ENCODE data around the gene ZNF132.

The ZNF132 gene

DNA sequence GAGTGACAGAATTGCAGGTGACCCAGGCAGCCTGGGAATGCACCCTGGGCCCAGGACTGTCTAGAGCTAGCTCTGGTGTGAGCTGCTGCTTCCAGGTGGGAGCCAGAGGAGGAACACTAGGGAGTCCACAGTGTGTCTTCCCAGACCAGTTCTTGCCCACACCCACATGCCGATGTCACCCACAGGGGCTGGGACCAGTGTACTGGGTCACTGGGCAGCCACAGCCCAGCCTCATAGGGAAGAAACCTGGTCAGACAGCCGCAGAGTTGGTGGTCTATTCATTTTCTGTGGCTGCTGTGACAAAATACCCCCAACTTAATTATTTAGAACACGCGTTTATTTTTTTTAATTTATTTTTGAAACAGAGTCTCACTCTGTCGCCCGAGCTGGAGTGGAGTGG lies 41.4 kb downstream of the ZNF132 start:
- TF ChIP-seq, protein P1, sequence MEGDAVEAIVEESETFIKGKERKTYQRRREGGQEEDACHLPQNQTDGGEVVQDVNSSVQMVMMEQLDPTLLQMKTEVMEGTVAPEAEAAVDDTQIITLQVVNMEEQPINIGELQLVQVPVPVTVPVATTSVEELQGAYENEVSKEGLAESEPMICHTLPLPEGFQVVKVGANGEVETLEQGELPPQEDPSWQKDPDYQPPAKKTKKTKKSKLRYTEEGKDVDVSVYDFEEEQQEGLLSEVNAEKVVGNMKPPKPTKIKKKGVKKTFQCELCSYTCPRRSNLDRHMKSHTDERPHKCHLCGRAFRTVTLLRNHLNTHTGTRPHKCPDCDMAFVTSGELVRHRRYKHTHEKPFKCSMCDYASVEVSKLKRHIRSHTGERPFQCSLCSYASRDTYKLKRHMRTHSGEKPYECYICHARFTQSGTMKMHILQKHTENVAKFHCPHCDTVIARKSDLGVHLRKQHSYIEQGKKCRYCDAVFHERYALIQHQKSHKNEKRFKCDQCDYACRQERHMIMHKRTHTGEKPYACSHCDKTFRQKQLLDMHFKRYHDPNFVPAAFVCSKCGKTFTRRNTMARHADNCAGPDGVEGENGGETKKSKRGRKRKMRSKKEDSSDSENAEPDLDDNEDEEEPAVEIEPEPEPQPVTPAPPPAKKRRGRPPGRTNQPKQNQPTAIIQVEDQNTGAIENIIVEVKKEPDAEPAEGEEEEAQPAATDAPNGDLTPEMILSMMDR (IDR thresholded peaks at IDR 0.05; ENCODE audit: control insufficient read depth, insufficient read depth, low read depth, low read length, missing control alignments) = no peak
- DNase-seq (ENCODE audit: low read depth) = no peak
- no peak overlapping the region for H3K4me3 ChIP-seq (ENCODE audit: control insufficient read depth, low read depth, low read length)

DNA sequence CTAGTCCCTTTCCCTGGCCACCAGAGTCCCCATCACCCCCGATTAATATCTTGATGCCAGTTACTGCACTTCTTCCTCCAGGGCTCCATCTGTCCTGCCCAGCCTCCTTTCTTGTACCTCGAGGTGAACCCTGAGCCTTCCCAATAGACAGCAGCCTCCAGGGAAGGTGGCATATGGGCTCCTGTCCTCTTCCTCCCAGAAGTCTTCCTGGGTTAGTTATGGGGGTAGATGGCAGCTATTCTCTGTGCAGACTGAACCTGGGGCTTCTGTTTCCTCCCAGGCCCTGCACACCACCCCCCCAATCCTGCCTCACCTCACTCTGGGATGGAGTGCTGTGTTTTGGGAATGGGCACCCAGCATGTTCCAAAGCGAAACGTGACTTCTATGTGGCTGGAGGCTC lies 41.9 kb downstream of the ZNF132 start:
- TF ChIP-seq, protein P1 (IDR thresholded peaks at IDR 0.05; ENCODE audit: control insufficient read depth, insufficient read depth, low read depth, low read length, missing control alignments) = no peak
- DNase-seq (ENCODE audit: low read depth) = no peak
- H3K4me3 ChIP-seq (ENCODE audit: control insufficient read depth, low read depth, low read length) = no peak overlapping the region

DNA sequence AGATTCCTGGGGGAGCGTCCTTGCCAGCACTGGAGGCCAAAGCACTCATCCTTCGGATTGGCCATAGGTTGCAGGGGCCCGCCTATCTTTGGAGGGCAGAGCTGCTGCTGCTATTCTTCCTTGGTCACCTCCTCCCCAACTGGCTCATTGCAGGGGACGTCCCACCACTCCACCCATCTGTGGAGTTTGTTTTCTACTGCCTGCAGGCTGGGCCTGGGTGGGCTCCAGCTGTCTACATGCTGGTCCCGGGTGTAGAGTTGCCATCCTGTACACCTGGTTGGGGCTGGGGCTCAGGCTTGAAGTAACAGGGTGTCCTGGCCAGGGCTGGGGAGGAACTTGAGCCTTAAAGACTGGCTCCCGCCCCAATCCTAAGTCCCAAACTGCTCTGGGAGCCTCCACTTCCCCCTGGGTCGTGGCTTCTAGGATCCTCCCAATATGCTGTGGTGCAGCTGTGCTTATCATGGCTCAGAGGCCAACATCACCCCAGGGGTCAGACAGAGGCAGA lies 42.4 kb downstream of the ZNF132 start:
- no peak overlapping the region for H3K4me3 ChIP-seq (ENCODE audit: control insufficient read depth, low read depth, low read length)
- DNase-seq (ENCODE audit: low read depth) = no peak
- TF ChIP-seq, protein P1 (IDR thresholded peaks at IDR 0.05; ENCODE audit: control insufficient read depth, insufficient read depth, low read depth, low read length, missing control alignments) = no peak

DNA sequence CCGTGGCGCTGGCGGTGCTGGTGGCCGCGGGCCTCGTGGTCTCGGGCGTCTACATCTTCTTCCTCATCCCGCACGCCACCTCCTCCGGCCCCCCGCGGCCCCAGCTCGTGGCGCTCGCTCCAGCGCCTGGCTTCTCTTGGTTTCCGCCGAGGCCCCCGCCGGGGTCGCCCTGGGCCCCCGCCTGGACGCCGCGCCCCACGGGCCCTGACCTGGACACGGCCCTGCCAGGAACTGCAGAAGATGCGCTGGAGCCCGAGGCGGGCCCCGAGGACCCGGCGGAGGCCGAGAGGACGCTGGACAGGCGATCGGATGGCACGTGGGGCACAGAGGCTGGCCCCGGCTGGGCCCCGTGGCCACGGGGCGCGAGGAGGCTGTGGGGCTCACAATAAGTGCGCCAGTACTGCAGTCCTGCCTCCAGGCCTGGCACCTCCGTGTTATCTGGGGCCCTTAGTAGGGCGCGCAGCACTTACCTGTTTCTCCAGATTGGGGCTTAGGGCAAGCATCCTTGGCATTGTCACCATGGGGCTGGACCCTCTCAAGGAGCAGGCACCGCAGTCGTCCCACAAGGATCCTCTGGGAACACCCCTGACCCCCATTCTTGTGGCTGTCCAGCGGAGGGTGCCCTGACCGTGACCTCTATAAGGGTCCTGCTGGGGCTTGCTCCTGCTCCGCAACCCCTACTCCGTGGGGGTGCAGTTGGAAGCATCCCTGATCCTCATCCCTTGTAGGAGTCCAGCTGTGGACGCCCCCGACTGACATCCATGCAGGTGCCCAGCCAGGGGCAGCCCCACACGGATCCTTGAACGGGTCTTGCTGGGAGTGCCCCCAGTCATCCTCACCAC lies 43.0 kb downstream of the ZNF132 start:
- no peak for DNase-seq (ENCODE audit: low read depth)
- H3K4me3 ChIP-seq (ENCODE audit: control insufficient read depth, low read depth, low read length) = no peak overlapping the region
- TF ChIP-seq, protein P1 (IDR thresholded peaks at IDR 0.05; ENCODE audit: control insufficient read depth, insufficient read depth, low read depth, low read length, missing control alignments) = no peak

DNA sequence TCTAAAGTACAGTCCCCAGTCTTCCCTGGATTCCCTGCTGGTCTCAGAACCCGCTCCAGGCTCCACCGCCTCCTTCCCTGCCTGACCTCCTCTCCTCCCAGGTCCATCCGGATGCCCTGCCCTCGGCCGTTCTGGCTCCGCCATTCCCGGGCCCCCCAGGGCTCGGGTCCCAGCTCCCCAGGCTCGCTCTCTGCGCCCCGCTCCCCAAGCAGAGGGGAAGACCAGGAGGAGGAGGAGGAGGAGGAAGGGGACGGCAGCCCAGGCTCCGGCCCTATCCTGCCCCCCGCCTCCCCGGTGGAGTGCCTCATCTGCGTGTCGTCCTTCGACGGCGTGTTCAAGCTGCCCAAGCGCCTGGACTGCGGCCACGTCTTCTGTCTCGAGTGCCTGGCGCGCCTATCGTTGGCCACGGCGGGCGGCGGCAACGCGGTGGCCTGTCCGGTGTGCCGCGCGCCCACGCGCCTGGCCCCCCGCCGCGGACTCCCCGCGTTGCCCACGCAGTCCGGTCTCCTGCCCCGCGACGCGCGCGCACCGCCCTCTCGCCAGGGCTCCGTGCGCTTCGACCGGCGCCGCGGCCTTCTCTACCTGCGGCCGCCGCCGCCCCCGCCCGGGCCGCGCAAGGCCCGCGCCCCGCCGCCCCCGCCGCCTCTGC lies 43.9 kb downstream of the ZNF132 start:
- TF ChIP-seq, protein P1 (IDR thresholded peaks at IDR 0.05; ENCODE audit: control insufficient read depth, insufficient read depth, low read depth, low read length, missing control alignments) = no peak
- no peak overlapping the region for H3K4me3 ChIP-seq (ENCODE audit: control insufficient read depth, low read depth, low read length)
- DNase-seq (ENCODE audit: low read depth) = no peak

DNA sequence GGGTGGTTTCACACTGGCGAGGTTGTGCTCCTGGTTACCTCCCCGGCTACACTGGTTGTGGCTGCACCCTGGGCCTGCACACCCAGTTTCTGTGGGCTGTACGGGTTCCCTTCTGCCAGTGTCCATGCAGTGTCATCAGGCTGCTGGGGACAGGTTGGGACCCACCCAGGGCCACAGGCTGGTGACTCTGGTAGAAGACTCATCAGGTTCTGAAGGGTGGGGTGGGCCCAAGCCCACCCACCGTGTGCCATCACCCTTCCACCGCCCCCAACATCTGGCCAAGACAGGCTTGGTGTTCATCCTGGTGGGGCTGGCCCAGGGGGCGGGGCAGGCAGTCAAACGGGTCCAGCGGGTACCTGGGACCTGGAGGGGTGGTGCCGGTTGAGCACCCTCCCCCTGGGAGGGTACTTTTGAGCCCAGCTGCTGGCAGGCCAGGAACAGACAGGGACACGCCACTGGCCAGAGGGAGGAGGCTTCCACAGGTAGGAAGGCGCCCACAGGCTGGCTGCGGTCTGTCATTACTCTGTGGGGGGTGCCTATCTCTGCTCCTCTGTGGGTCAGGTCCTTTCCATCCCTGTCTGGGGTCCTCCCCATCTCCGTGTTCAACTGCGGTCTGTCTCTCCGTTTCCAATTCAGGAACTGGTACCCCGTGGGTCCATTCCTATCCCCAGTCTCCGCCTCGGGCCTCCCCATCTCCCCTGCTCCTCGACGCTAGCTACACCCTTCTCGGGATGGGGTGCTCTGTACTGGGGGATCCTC lies 44.6 kb downstream of the ZNF132 start, which contains the start of gene RNF225:
Gene RNF225 (plus strand): TSS at position 437 of the 759 bp plus-strand sequence. CDS start 434 bp downstream, outside the sequence.
- TF ChIP-seq, protein P1 (IDR thresholded peaks at IDR 0.05; ENCODE audit: control insufficient read depth, insufficient read depth, low read depth, low read length, missing control alignments) = no peak
- H3K4me3 ChIP-seq (ENCODE audit: control insufficient read depth, low read depth, low read length) = no peak within 1 kb of the TSS
- DNase-seq (ENCODE audit: low read depth) = no peak
